GM18868 (cell line): Measurements from ENCODE around the gene PDE8A.

Experiments
- ATAC-seq: cut with Tn5 transposase; IDR thresholded peaks from one replicate; pipeline ENCODE4 v1.9.1; 2021; ENCODE audit warnings: mild to moderate bottlenecking, moderate library complexity; ENCODE audit not compliant: unreplicated experiment

PDE8A gene

GRCh38 chr15:85031086-85031943 is 49.7 kb downstream of the PDE8A start:
- ATAC-seq: no peak

- ATAC-seq: no peak
Observed at GRCh38 chr15:85031944-85032558, 50.4 kb downstream of the PDE8A start.

GRCh38 chr15:85033148-85033547 is 51.5 kb downstream of the PDE8A start:
- no peak for ATAC-seq

DNA sequence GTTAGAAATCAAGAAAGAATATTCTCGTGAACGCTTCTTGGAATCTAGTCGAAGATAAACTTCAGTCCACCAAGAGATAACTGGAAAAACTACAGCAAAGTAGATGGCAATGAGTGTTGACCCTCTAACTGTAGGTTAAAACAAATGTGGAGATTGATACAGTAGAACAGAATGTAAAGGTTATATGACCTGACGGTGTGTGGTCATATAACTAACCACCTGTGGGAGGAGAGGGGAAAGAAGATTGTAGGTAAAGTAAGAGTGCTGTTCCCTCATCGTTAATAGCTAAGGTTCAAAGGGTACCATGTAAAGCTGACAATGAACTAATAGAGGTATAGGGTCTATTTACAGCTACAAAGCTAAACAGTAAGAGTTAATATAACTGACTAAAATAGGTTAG is 52.6 kb downstream of the PDE8A start:
- ATAC-seq: no peak

DNA sequence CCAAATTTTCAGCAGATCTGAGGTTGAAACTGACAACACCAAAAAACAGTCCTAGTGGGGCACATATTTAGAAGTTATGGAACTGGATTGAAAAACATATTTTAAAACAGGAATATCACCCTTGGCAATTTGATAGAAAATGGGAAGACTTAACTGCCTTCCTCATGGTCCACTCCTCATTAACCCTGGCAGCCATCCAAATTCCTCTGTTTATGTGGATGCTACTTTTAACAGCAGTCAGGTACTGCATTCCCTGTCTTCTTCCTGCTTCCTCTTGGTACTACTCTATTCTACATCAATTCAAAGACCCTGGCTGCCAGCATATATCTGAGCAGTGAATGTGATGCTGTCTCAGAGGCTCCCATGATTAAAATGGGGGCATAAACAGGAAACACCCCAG is 54.3 kb downstream of the PDE8A start:
- no peak for ATAC-seq

GRCh38 chr15:85036716-85037115 is 55.1 kb downstream of the PDE8A start:
- ATAC-seq: no peak

- ATAC-seq: no peak
Observed at GRCh38 chr15:85037641-85038040, 56.0 kb downstream of the PDE8A start.

DNA sequence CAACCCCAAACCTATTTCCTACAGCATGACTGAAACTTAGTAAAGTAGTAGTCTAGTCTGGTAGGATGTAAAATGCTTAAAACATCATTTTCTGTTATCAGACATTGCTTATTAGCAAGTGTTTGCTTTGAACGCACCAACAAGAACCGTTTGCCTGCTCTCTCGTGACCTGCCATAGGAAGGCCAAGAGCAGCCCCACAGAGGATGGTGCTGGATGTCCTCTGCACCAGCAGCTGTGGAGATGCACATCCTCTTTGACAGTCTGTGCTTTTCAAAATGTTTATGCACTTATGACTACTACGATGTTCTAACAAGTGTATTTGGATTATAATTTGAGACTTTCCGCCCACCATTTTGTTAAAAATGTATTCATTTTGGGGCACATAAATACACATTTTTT is 59.6 kb downstream of the PDE8A start:
- ATAC-seq: no peak

DNA sequence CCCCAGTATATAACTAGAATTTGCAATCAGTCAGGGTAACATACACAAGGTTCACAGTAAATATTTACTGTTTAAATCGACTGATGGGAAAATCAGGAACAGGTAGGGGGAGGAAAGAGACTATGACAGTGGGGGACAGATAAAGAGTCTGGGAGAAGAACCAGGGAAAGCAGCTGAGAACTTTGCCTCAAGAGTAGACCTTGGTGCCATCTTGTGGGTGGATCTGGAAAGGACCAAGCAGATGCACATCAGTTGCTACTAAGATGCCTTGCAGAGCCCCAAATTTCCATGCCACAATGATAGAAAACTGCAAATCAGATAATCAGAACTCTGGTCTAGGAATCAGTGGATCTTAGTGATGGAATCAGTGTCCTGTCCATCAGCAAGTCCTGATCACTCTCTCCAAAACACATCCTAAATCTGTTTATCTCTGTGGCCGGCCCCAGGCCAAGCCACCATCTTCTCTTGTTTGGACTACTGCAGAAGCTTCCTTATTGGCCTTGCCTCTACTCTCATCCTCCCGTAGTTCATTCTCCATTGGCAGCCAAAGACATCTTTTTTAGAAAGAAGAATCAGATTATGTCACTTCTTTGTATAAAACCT is 62.7 kb downstream of the PDE8A start:
- peak; percentile 64 for ATAC-seq

DNA sequence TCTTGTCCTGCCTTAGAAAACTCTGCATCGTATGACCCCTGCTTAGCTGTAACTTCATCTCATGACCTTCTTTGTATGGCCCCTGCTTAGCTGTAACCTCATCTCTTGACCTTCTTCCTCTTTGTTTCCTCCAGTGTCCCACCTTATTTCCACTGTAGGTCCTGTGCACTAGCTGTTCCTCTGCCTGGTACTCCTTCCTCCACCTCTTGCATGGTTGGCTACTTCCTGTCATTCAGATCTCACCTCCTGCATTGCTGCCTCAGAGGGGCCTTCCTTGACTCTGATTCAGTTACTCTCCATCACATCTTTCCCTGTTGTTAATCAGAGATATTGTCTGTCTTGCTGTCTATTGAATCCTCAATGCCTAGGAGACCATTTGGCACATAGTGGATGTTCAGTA is 63.2 kb downstream of the PDE8A start:
- ATAC-seq: no peak

DNA sequence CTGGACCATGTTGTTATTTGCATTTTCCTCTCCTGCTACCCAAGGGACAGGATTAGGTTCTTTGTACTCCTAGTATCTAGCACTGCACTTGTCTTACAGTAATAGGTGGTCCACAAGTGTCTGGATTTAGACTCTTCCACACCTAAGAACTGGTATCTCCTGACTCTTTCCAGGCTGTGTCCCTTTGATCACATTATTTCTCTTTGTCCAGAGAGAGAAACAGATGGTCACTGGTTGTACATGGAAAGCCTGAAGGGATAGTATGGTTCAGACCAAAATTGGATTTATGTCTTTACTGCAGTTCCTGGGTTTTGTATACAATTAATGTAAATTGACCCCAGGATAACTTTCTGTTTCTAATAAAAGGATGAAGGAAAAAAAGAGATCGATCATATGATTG is 64.0 kb downstream of the PDE8A start:
- ATAC-seq: no peak

DNA sequence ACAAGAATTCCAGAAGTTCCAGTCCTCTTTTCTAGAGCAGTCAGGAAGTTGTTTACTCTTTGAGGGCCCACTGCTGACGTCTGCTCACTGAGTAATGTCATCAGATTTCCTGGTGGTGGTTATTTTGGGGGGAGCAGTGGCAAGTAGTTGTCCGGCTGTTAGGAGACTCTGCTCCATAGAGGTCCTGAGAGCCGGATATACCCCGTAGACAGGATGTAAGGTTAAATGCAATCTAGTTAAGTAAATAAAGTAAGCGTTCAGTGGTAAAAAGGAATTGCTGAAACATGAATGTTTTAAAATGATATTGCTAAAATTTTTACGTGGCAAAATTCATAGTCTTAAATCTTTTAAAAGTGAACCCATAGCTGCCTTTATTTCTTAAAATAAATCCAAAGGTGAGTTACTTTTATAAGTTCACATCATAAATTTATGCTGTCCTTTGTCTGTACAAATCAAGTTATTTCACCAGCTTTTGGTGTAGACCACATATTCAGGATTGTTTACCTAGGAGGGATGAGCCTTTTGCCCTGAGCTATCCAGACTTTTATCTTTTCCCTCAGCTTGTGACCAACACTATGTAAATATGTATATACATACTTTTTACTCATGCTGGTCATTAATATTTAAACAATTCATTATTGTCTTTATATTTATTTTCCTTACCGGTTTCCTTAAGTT is 65.8 kb downstream of the PDE8A start:
- no peak for ATAC-seq

DNA sequence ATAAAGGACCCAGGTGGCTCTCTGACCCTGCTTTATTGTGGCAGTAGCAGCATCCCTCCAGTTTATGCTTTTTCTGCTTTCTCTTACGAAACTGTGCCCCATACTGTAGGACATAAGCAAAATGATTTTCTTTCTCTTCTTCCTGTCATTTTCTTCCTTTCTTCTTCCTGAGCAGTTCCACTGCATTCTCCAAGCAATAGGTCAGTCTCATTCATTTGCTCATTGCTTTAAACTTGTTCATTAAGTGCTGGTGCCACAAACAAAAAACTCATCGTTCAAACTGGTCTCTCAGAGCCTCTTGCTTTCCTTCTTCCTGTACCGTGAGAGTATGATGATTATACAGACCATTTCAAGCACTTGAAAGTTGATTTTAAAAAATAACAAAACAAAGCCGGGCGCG is 66.8 kb downstream of the PDE8A start:
- ATAC-seq: no peak

GRCh38 chr15:85049805-85050204 is 68.1 kb downstream of the PDE8A start:
- ATAC-seq: no peak

DNA sequence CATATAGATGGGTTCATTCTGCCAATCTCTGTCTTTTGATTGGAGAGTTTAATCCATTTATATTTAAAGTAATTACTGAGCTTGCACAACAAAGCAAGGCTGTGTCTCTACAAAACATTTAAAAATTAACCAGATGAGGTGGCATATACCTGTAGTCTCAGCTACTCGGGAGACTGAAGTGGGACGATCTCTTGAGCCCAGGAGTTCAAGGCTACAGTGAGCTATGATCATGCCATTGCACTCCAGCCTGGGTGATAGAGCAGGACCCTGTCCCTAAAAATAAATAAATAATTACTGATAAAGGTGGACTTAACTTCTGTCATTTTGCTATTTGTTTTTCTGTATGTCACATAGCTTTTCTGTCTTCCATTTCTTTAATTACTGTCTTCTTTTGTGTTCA is 78.1 kb downstream of the PDE8A start:
- ATAC-seq: no peak

- no peak for ATAC-seq
Observed at GRCh38 chr15:85062560-85062959, 80.9 kb downstream of the PDE8A start.

DNA sequence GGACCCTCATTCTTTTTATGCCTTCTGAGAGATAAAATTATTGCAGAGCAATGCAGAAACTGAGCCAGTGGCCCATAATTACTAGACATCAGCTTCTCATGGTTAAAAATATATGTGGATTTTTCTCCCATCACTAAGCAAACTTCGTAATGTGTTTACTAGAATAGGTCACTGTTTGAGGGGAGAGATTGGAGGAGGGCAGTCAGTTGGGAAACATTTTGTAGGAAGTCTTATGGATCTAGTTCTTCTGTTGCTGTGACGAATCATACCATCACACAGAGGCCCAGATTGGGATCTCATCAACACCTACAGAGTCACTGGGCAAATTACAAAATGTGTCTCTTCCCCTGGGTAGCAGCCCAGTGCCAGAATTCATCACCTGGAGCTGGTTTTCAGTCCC is 81.4 kb downstream of the PDE8A start:
- ATAC-seq: no peak

GRCh38 chr15:85063522-85064079 is 81.9 kb downstream of the PDE8A start:
- ATAC-seq: no peak

GRCh38 chr15:85064710-85065109 is 83.1 kb downstream of the PDE8A start:
- ATAC-seq: no peak

DNA sequence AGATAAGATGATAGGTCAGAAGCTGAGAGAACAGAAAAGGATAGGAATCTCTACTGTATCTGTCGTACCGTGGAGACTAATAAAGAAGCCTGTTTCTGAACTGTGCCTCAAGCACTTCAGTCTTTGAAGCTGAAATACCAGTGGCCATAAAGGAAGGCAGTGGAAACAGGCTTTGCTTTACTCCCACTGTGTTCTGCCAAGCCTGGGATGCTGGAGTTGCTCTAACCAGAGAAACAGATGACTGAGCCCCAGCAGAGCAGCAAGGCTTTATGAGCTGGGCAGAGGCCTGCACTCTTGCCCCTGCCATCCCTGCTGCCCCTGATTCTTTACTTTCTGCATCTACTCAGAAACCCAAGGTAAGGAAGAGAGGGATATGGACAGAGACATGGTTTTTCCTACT is 89.4 kb downstream of the PDE8A start:
- no peak for ATAC-seq

- ATAC-seq: no peak
Observed at GRCh38 chr15:85071504-85071903, 89.8 kb downstream of the PDE8A start.
